ENCODE measurements around the gene PKDCC.

DNA sequence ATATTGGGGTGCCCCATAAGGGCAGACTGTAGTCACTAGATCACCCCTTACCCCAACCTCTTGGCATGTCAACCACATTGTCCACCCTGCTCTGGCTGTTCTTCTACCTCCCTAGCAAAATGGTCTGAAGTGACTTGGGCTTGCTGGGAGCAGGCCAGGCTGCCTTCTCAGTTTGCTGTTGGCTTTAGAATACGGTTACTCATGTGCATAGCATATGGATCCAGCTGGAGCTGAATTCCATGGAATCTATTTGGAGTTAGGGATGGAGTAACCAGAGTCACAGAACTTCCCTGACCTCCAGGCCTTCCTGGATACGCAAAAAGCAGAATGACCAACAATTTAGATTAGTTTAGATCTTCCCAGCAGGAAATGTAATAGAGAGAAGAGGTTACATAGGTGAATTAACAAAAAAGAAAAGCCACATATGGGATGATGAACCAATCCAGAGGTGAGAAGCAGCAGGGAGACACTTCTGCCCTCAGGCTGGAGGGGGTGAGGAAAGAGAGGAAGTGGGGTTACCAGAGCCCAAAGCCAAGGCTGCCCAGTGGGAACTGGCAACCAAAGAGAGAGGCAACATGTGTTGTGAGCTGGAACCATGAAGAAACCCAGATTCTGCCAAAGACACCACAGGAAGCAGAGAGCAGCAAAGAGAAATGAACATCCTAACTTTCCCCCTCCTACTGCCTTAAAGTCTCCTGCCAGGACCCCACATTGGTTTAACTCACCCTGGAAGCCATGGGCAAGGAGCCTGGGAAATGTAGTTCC is 26.1 kb downstream of the PKDCC start:
- TF ChIP-seq, protein P1, sequence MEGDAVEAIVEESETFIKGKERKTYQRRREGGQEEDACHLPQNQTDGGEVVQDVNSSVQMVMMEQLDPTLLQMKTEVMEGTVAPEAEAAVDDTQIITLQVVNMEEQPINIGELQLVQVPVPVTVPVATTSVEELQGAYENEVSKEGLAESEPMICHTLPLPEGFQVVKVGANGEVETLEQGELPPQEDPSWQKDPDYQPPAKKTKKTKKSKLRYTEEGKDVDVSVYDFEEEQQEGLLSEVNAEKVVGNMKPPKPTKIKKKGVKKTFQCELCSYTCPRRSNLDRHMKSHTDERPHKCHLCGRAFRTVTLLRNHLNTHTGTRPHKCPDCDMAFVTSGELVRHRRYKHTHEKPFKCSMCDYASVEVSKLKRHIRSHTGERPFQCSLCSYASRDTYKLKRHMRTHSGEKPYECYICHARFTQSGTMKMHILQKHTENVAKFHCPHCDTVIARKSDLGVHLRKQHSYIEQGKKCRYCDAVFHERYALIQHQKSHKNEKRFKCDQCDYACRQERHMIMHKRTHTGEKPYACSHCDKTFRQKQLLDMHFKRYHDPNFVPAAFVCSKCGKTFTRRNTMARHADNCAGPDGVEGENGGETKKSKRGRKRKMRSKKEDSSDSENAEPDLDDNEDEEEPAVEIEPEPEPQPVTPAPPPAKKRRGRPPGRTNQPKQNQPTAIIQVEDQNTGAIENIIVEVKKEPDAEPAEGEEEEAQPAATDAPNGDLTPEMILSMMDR (conservative IDR thresholded peaks at IDR 0.05), result no peak
- no peak for TF ChIP-seq EZH2 (IDR thresholded peaks at IDR 0.05; ENCODE audit: low read depth)
